Skeletal muscle tissue (tissue), 4 donors: ENCODE results near the gene RPA1. TPM values are rescaled to one million over a fixed set of nuclear protein-coding genes. Genes with fewer than 3 reads are reported as not detected.

Experiments
- H3K27ac ChIP-seq: one replicate; pipeline ENCODE4 v1.7.0; 2013; ENCODE audit warnings: mild to moderate bottlenecking, low read depth, low read length, inconsistent platforms
- H3K27me3 ChIP-seq, 3 donors: one replicate each; pipeline ENCODE4 v1.7.0; 2013; ENCODE audit warnings: low read length in 3 of 3; ENCODE audit not compliant: control insufficient read depth in 3 of 3, insufficient read depth in 3 of 3
- H3K36me3 ChIP-seq, 3 donors: one replicate each; pipeline ENCODE4 v1.7.0; 2013; ENCODE audit warnings: low read length in 3 of 3; ENCODE audit not compliant: control insufficient read depth in 3 of 3, insufficient read depth in 3 of 3
- H3K4me1 ChIP-seq, 3 donors: one replicate each; pipeline ENCODE4 v1.7.0; 2013; ENCODE audit warnings: low read length in 3 of 3, mild to moderate bottlenecking in 3 of 3; ENCODE audit not compliant: control insufficient read depth in 3 of 3, insufficient read depth in 3 of 3
- H3K4me3 ChIP-seq, 3 donors: one replicate each; pipeline ENCODE4 v1.7.0; 2013; ENCODE audit warnings: low read length in 3 of 3
- H3K9ac ChIP-seq, 3 donors: one replicate each; pipeline ENCODE4 v1.7.0; 2013; ENCODE audit warnings: low read length in 3 of 3, mild to moderate bottlenecking in 3 of 3, moderate library complexity in 2 of 3, low read depth in 1 of 3
- H3K9me3 ChIP-seq, 3 donors: one replicate each; pipeline ENCODE4 v1.7.0; 2013; ENCODE audit warnings: low read length in 3 of 3; ENCODE audit not compliant: control insufficient read depth in 3 of 3
- total RNA-seq: library from RNA; depleted of rRNA; stranded (reverse); fragments of >200 nt; gene quantifications from one replicate; pipeline ENCODE4 v1.2.3, GENCODE V29; 2014
- donor health status: Osteomylitis.

RPA1 gene
- total RNA-seq, 1 donor from 2014 or later, result 26.1 TPM

- H3K9me3 ChIP-seq, result no peaks in the 10 kb centered on the region
- peak overlapping the region; percentile 36 for H3K27ac ChIP-seq
- H3K36me3 ChIP-seq, result no peaks in the 10 kb centered on the region
- peaks cover 7 to 24% (median 16%) of the 10 kb centered on the region in 3 donors for H3K27me3 ChIP-seq
- peaks cover 30 to 44% (median 37%) of the 10 kb centered on the region in 3 donors for H3K4me1 ChIP-seq
- peak overlapping the region in 1 of 3 donors; percentile 63 for H3K9ac ChIP-seq
- H3K4me3 ChIP-seq, result peak overlapping the region in 2 of 3 donors; percentile 15 to 54
These were observed 75.5 kb downstream of the RPA1 start for GRCh38 chr17:1905190-1905913.

GRCh38 chr17:1906662-1907101 lies 76.9 kb downstream of the RPA1 start:
- H3K4me1 ChIP-seq, result peaks cover 30 to 44% (median 37%) of the 10 kb centered on the region in 3 donors
- no peak overlapping the region for H3K27ac ChIP-seq
- H3K4me3 ChIP-seq, result peak overlapping the region in 1 of 3 donors; percentile 45
- H3K36me3 ChIP-seq, result no peaks in the 10 kb centered on the region
- peaks cover 10 to 30% (median 16%) of the 10 kb centered on the region in 3 donors for H3K27me3 ChIP-seq
- H3K9me3 ChIP-seq, result no peaks in the 10 kb centered on the region
- peak overlapping the region in 1 of 3 donors; percentile 55 for H3K9ac ChIP-seq

GRCh38 chr17:1907216-1907631 lies 77.4 kb downstream of the RPA1 start:
- peaks cover 15 to 36% (median 16%) of the 10 kb centered on the region in 3 donors for H3K27me3 ChIP-seq
- H3K4me1 ChIP-seq, result peaks cover 30 to 44% (median 37%) of the 10 kb centered on the region in 3 donors
- peak overlapping the region in 2 of 3 donors; percentile 55 to 66 for H3K9ac ChIP-seq
- H3K9me3 ChIP-seq, result no peaks in the 10 kb centered on the region
- H3K36me3 ChIP-seq, result no peaks in the 10 kb centered on the region
- H3K4me3 ChIP-seq, result peak overlapping the region in 1 of 3 donors; percentile 45
- no peak overlapping the region for H3K27ac ChIP-seq

- peaks cover 30 to 44% (median 37%) of the 10 kb centered on the region in 3 donors for H3K4me1 ChIP-seq
- no peaks in the 10 kb centered on the region for H3K9me3 ChIP-seq
- H3K27me3 ChIP-seq, result peaks cover 20 to 42% (median 21%) of the 10 kb centered on the region in 3 donors
- H3K9ac ChIP-seq, result peak overlapping the region; percentile 45 to 76 (median 69)
- no peak overlapping the region for H3K27ac ChIP-seq
- H3K4me3 ChIP-seq, result peak overlapping the region; percentile 56 to 66 (median 58)
- no peaks in the 10 kb centered on the region for H3K36me3 ChIP-seq
These were observed 78.3 kb downstream of the RPA1 start for GRCh38 chr17:1907909-1908698.

GRCh38 chr17:1908699-1909309 lies 79.0 kb downstream of the RPA1 start:
- no peaks in the 10 kb centered on the region for H3K36me3 ChIP-seq
- peak overlapping the region; percentile 56 to 66 (median 58) for H3K4me3 ChIP-seq
- peak overlapping the region in 2 of 3 donors; percentile 45 to 76 for H3K9ac ChIP-seq
- H3K9me3 ChIP-seq, result no peaks in the 10 kb centered on the region
- H3K27ac ChIP-seq, result no peak overlapping the region
- peaks cover 20 to 48% (median 27%) of the 10 kb centered on the region in 3 donors for H3K27me3 ChIP-seq
- H3K4me1 ChIP-seq, result peaks cover 30 to 43% (median 37%) of the 10 kb centered on the region in 3 donors

- Histone ChIP-seq H3K4me3 (no peak overlapping the region), H3K27me3 (peaks cover 22 to 49% (median 29%) of the 10 kb centered on the region in 3 donors)
These were observed 80.2 kb downstream of the RPA1 start for GRCh38 chr17:1909985-1910384.

GRCh38 chr17:1912146-1912545 lies 82.3 kb downstream of the RPA1 start:
- no peak overlapping the region for H3K4me3 ChIP-seq
- H3K36me3 ChIP-seq, result no peaks in the 10 kb centered on the region
- no peak overlapping the region for H3K9ac ChIP-seq
- peaks cover 21 to 46% (median 26%) of the 10 kb centered on the region in 3 donors for H3K27me3 ChIP-seq
- peaks cover 16 to 20% (median 16%) of the 10 kb centered on the region in 3 donors for H3K4me1 ChIP-seq
- H3K9me3 ChIP-seq, result no peaks in the 10 kb centered on the region
- H3K27ac ChIP-seq, result no peak overlapping the region

More at GRCh38 chr17:1909985-1910384, 80.2 kb downstream of the RPA1 start:
- Histone ChIP-seq H3K4me1 (peaks cover 24 to 31% (median 29%) of the 10 kb centered on the region in 3 donors), H3K9ac (no peak overlapping the region), H3K36me3 (no peaks in the 10 kb centered on the region), H3K27ac (no peak overlapping the region), H3K9me3 (no peaks in the 10 kb centered on the region)

- Histone ChIP-seq H3K4me3 (no peak overlapping the region), H3K4me1 (peaks cover under 1 to 4% (median under 1%) of the 10 kb centered on the region in 3 donors), H3K27me3 (peaks cover 8 to 35% (median 23%) of the 10 kb centered on the region in 3 donors), H3K36me3 (no peaks in the 10 kb centered on the region), H3K9ac (no peak overlapping the region), H3K27ac (no peak overlapping the region), H3K9me3 (no peaks in the 10 kb centered on the region)
These were observed 83.9 kb downstream of the RPA1 start for GRCh38 chr17:1913702-1914101.

- no peaks in the 10 kb centered on the region for H3K36me3 ChIP-seq
- no peaks in the 10 kb centered on the region for H3K9me3 ChIP-seq
- no peaks in the 10 kb centered on the region for H3K4me1 ChIP-seq
- H3K9ac ChIP-seq, result no peak overlapping the region
- peaks cover 8 to 35% (median 23%) of the 10 kb centered on the region in 3 donors for H3K27me3 ChIP-seq
- no peak overlapping the region for H3K4me3 ChIP-seq
- no peak overlapping the region for H3K27ac ChIP-seq
These were observed 84.9 kb downstream of the RPA1 start for GRCh38 chr17:1914661-1915083.
